NCI-H748 (cell line): ENCODE measurements around the gene TET3.

Source experiments
- DNase-seq: peaks from one replicate; lab custom pipeline; 2025; ENCODE audit not compliant: unreplicated experiment; lab: John Stamatoyannopoulos, UW

The TET3 gene

GRCh38 chr2:74028741-74029140 lies 44.0 kb downstream of the TET3 start:
- no peak for DNase-seq

- no peak for DNase-seq
Observed at GRCh38 chr2:74029714-74030397, 45.1 kb downstream of the TET3 start.

GRCh38 chr2:74031221-74031620 lies 46.5 kb downstream of the TET3 start:
- DNase-seq, result no peak

DNA sequence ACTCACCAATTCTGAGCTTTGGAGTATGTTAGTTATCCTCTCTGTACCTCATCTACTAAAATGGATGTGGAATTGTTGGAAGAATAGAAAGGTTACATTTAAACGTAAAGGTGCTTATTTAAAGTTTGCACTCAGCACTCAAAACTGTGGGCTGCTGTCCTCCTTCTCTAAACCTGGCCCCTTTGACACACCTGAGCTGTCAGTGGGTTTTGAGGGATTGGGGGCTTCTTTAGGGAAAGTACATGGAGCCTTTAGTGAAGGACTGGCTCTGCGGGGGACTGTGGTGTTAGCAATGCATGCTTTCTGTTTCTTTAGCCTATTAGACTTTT lies 47.2 kb downstream of the TET3 start:
- no peak for DNase-seq

DNA sequence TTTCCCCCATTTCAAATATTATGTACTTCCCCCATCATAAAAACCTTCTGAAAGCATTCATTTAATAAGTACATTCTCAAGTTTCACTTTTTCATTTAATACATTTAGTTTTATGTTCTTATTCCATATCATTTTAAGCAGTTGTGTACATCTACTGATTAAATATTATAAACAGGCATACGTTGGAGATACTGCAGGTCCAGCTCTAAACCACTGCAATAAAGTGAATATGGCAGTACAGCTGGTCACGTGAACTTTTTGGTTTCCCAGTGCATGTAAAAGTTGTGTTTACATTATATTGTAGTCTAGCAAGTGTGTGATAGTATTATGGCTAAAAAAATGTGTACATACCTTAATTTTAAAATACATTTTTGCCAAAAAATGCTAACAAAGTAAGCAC lies 48.7 kb downstream of the TET3 start:
- DNase-seq, result no peak
